Sigmoid colon (tissue), 7 donors: ENCODE measurements around the gene LRRC8B. TPM values are rescaled to one million over a fixed set of nuclear protein-coding genes. Genes with fewer than 3 reads are reported as not detected.

Experiments
- DNase-seq: peaks from one replicate; pipeline ENCODE4 v3.0.0-alpha.2; 2019
- H3K27ac ChIP-seq, 4 donors: fragments of 200-600 bp; sonication (generic); one replicate each; pipeline ENCODE4 v1.5.1; 2016 to 2019; ENCODE audit warnings: mild to moderate bottlenecking in 1 of 4
- H3K27me3 ChIP-seq, 3 donors: fragments of 200-600 bp; sonication (generic); one replicate each; pipeline ENCODE4 v1.5.1; 2019; ENCODE audit warnings: mild to moderate bottlenecking in 1 of 3
- H3K36me3 ChIP-seq, 4 donors: fragments of 200-600 bp; sonication (generic); one replicate each; pipeline ENCODE4 v1.5.1; 2016 to 2019
- H3K4me1 ChIP-seq, 4 donors: fragments of 200-600 bp; sonication (generic); one replicate each; pipeline ENCODE4 v1.5.1; 2017 to 2019
- H3K4me3 ChIP-seq, 4 donors: fragments of 200-600 bp; sonication (generic); one replicate each; pipeline ENCODE4 v1.5.1; 2017 to 2019; ENCODE audit warnings: mild to moderate bottlenecking in 2 of 4, moderate library complexity in 1 of 4
- H3K9me3 ChIP-seq, 4 donors: fragments of 200-600 bp in 3 of 4; sonication (generic) in 3 of 4; one replicate each; pipeline versions ENCODE4 v1.5.1 to v1.6.1; 2013 to 2019
- EP300 ChIP-seq, 4 donors: sonication (generic); formaldehyde crosslinking; IDR thresholded peaks; one replicate each; pipeline ENCODE4 v1.6.1; 2017; ENCODE audit warnings: antibody characterized with exemption in 4 of 4
- POLR2A ChIP-seq, 2 donors: fragments of 450-650 bp; IDR thresholded peaks; one replicate each; pipeline ENCODE4 v1.6.1; 2016; ENCODE audit warnings: antibody characterized with exemption in 2 of 2, mild to moderate bottlenecking in 2 of 2, moderate library complexity in 2 of 2
- POLR2AphosphoS5 ChIP-seq, 4 donors: sonication (generic); formaldehyde crosslinking; IDR thresholded peaks; one replicate each; pipeline ENCODE4 v1.6.1; 2017; ENCODE audit warnings: antibody characterized with exemption in 4 of 4
- WGBS, 2 donors: extraction: QIAGEN DNeasy Blood & Tissue Kit; methylation state at CpG; one replicate each; pipeline ENCODE4 v1.1.7; 2013; 5-methylcytosine and 5-hydroxymethylcytosine counted together
- intact Hi-C: fragments of 100-400 bp; cut with DNase I; formaldehyde crosslinking; loops from one replicate; pipeline ENCODE4 v1.15.1; 2023
- polyA plus RNA-seq, 3 donors: library from polyadenylated mRNA; stranded (reverse); fragments of 200-250 nt; gene quantifications; one replicate each; pipeline ENCODE4 v1.2.3, GENCODE V29; 2013
- total RNA-seq, 4 donors: library from RNA; depleted of rRNA; stranded (reverse); fragments of >200 nt; gene quantifications; one replicate each; pipeline ENCODE4 v1.1.0, GENCODE V29; 2016
- TF ChIP-seq, protein P1 (sequence below), 4 experiments: fragments of 450-650 bp in 3 of 4; fragments of 200-600 bp in 1 of 4; IDR thresholded peaks; one replicate each; pipeline ENCODE4 v1.5.1; 2016 to 2019; ENCODE audit warnings: antibody characterized with exemption in 4 of 4, mild to moderate bottlenecking in 3 of 4, moderate library complexity in 2 of 4
- donor health status: healthy with polysubstance abuse.
- donor health status: Bipolar disorder and iron deficiency.
- donor health status: healthy.

The LRRC8B gene
- total and polyA plus RNA-seq, 7 donors = 1.8 to 9.8 (median 4.1) TPM

GRCh38 chr1:89630048-89630447, 105.4 kb downstream of the LRRC8B start:
- DNase-seq = no peak
- 95 to 97% methylated on average over 3 of the region's 3 CpGs for WGBS, 2 donors
- TF ChIP-seq POLR2AphosphoS5 (IDR thresholded peaks at IDR 0.05) (no peak), EP300 (IDR thresholded peaks at IDR 0.05) (no peak), POLR2A (IDR thresholded peaks at IDR 0.05) (no peak)
- TF ChIP-seq, protein P1, sequence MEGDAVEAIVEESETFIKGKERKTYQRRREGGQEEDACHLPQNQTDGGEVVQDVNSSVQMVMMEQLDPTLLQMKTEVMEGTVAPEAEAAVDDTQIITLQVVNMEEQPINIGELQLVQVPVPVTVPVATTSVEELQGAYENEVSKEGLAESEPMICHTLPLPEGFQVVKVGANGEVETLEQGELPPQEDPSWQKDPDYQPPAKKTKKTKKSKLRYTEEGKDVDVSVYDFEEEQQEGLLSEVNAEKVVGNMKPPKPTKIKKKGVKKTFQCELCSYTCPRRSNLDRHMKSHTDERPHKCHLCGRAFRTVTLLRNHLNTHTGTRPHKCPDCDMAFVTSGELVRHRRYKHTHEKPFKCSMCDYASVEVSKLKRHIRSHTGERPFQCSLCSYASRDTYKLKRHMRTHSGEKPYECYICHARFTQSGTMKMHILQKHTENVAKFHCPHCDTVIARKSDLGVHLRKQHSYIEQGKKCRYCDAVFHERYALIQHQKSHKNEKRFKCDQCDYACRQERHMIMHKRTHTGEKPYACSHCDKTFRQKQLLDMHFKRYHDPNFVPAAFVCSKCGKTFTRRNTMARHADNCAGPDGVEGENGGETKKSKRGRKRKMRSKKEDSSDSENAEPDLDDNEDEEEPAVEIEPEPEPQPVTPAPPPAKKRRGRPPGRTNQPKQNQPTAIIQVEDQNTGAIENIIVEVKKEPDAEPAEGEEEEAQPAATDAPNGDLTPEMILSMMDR (IDR thresholded peaks at IDR 0.05) = no peak
- no peaks in the 10 kb centered on the region for H3K36me3 ChIP-seq
- H3K4me3 ChIP-seq = no peak overlapping the region
- peaks cover 0 to 12% (median 8%) of the 10 kb centered on the region in 4 donors for H3K4me1 ChIP-seq
- H3K9me3 ChIP-seq = no peaks in the 10 kb centered on the region
- intact Hi-C loops = no loop called here
- H3K27ac ChIP-seq = no peak overlapping the region
- no peaks in the 10 kb centered on the region for H3K27me3 ChIP-seq

- H3K9me3 ChIP-seq = no peaks in the 10 kb centered on the region
- 36 to 39% methylated on average over 19 of the region's 19 CpGs for WGBS, 2 donors
- no peak for DNase-seq
- H3K4me1 ChIP-seq = peaks cover 0 to 12% (median 8%) of the 10 kb centered on the region in 4 donors
- no peaks in the 10 kb centered on the region for H3K27me3 ChIP-seq
- peak overlapping the region; percentile 70 to 88 (median 76) for H3K27ac ChIP-seq
- TF ChIP-seq POLR2A (IDR thresholded peaks at IDR 0.05) (no peak), POLR2AphosphoS5 (IDR thresholded peaks at IDR 0.05) (no peak), EP300 (IDR thresholded peaks at IDR 0.05) (no peak)
- TF ChIP-seq, protein P1 (IDR thresholded peaks at IDR 0.05) = no peak
- H3K36me3 ChIP-seq = no peaks in the 10 kb centered on the region
- intact Hi-C loops = loop anchor here (2.0 kb wide), 1 partner anchor 131 kb away; no protein-coding TSS in a partner anchor
- peak overlapping the region; percentile 51 to 93 (median 64) for H3K4me3 ChIP-seq
These were observed 107.4 kb downstream of the LRRC8B start for GRCh38 chr1:89631816-89632656.

DNA sequence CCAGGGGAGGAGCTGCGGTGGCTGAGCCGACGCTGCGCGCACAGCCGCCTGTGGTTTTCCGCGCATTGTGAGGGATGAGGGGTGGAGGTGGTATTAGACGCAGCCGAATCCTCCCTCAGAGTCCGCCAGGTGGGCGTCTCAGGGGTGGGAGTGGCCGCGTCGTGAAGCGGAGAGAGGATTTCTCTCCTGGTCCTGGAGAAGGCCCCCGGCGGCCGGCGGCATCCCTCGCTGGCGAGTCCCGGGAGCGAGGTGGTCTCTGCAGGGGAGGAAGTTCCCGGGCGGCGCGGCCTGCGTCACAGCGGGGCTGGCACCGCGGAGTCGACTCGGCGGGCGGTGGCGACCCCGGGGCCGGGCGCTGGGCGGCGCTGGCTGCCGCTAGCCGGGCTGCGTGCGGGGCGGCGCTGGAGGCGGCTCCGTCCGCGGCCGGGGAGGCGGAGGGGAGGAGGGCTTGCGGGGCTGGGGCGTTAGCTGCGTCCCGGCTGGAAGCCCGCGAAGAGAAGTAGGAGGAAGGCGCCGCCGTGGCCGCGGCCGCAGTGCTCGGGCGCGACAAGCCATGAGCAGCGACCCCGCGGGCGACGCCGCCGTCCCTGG, 108.1 kb downstream of the LRRC8B start, which contains the start of gene LRRC8C:
Gene LRRC8C, plus strand, starts transcription at position 464 of the 591 bp plus-strand sequence. CDS start 53,354 bp downstream, outside the sequence.
- intact Hi-C loops = loop anchor here (2.0 kb wide), 1 partner anchor 130 kb away; no protein-coding TSS in a partner anchor
- Histone ChIP-seq H3K9me3 (no peaks in the 10 kb centered on the region), H3K27ac (peak within 1 kb of the TSS; percentile 70 to 88 (median 76)), H3K4me3 (peak within 1 kb of the TSS; percentile 51 to 93 (median 64)), H3K4me1 (peaks cover 0 to 12% (median 8%) of the 10 kb centered on the region in 4 donors), H3K27me3 (no peaks in the 10 kb centered on the region), H3K36me3 (no peaks in the 10 kb centered on the region)
- peak; percentile 86 for DNase-seq
- WGBS, 2 donors = 0 to 1% methylated on average over 76 of the region's 76 CpGs
- peak; percentile 25 to 62 (median 57) for TF ChIP-seq POLR2AphosphoS5 (IDR thresholded peaks at IDR 0.05)
- TF ChIP-seq, protein P1 (IDR thresholded peaks at IDR 0.05) = peak in 1 of 4 experiments; percentile 28
- no peak for TF ChIP-seq EP300 (IDR thresholded peaks at IDR 0.05)

DNA sequence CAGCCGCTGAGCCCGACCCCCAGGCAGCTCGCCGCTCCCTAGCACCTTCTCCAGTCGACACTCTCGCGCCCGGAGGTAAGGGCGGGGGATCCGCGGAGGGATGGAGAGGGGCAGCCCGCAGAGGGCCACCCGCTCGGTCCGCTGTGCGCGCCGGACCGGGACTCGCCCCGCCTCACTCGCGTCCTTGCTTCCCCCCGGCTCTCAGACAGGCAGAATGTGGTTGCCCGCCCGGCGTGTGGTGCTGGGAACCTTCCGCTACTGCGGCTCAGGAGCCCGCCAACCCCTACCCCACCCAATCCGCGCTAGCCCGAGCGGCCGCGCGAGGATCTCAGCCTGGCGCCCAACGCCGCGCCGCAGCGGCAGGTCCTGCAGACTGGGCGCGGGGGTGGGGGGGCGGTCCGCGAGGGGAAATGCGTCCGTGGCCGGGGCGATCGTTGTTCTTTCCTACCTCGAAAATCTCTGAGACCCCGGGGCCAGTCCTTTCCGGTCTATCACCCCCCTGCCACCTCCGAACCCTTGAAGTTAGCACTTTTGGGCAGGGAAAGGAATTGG, 108.7 kb downstream of the LRRC8B start:
- DNase-seq = peak; percentile 71
- Histone ChIP-seq H3K9me3 (no peaks in the 10 kb centered on the region), H3K36me3 (no peaks in the 10 kb centered on the region), H3K27ac (peak overlapping the region; percentile 70 to 88 (median 76)), H3K27me3 (no peaks in the 10 kb centered on the region), H3K4me3 (peak overlapping the region; percentile 51 to 93 (median 64)), H3K4me1 (peaks cover 0 to 12% (median 8%) of the 10 kb centered on the region in 4 donors)
- WGBS, 2 donors = 0% methylated on average over 57 of the region's 57 CpGs
- peak in 1 of 4 donors; percentile 37 for TF ChIP-seq POLR2AphosphoS5 (IDR thresholded peaks at IDR 0.05)
- TF ChIP-seq, protein P1 (IDR thresholded peaks at IDR 0.05) = no peak
- intact Hi-C loops = loop anchor here (2.0 kb wide), 1 partner anchor 129 kb away; no protein-coding TSS in a partner anchor
